MG63 (cell line): ENCODE measurements around the gene TTR. TPM values are rescaled to one million over a fixed set of nuclear protein-coding genes. Genes with fewer than 3 reads are reported as not detected.
A peak's percentile ranks its signal among the peaks of the same experiment; 100 is the strongest.

ENCODE experiments used
- DNase-seq: peaks from one replicate; pipeline ENCODE4 v3.0.0-alpha.2; 2020
- H3K27me3 ChIP-seq: fragments of 250-450 bp; sonication (Bioruptor Pico); 2 replicates; pipeline ENCODE4 v1.5.1; 2020; ENCODE audit warnings: mild to moderate bottlenecking, moderate library complexity
- H3K36me3 ChIP-seq: fragments of 250-450 bp; sonication (Bioruptor Pico); 2 replicates; pipeline ENCODE4 v1.5.1; 2020; ENCODE audit warnings: mild to moderate bottlenecking, moderate library complexity
- H3K4me3 ChIP-seq: fragments of 250-450 bp; sonication (Bioruptor Pico); 2 replicates; pipeline ENCODE4 v1.5.1; 2020; ENCODE audit warnings: mild to moderate bottlenecking, moderate library complexity
- H3K9me3 ChIP-seq: fragments of 250-450 bp; sonication (Bioruptor Pico); 2 replicates; pipeline ENCODE4 v1.5.1; 2020; ENCODE audit warnings: mild to moderate bottlenecking, moderate library complexity
- total RNA-seq: library from RNA; depleted of rRNA; stranded (reverse); fragments of >200 nt; shearing (Covaris generic); gene quantifications from 2 replicates; pipeline ENCODE4 v1.2.3, GENCODE V29; 2014; ENCODE audit warnings: low replicate concordance

Gene TTR
- total RNA-seq, 1 experiment from 2014 or later, result not detected

DNA sequence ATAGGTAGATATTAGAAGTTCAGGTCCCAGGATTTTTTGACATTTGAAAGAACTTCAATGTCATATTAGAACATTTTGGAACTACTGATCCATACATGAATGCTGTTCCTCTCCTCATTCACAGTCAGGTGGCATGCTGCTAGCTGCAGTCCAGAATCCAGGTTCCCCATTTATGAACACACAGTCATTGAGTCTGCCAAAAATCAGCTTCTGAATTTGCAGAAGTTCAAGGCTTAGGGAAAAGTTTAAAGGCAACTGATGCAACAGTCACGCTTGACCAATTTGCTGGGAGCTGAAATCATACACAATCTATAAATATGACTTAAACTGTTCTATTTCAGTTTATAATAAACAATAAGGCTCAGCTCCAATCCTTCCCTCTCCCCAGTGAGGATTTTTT, 17.3 kb upstream of the TTR start:
- no peaks in the 10 kb centered on the region for H3K9me3 ChIP-seq
- H3K36me3 ChIP-seq, result no peaks in the 10 kb centered on the region
- H3K4me3 ChIP-seq, result no peak overlapping the region
- H3K27me3 ChIP-seq, result no peaks in the 10 kb centered on the region
- no peak for DNase-seq

DNA sequence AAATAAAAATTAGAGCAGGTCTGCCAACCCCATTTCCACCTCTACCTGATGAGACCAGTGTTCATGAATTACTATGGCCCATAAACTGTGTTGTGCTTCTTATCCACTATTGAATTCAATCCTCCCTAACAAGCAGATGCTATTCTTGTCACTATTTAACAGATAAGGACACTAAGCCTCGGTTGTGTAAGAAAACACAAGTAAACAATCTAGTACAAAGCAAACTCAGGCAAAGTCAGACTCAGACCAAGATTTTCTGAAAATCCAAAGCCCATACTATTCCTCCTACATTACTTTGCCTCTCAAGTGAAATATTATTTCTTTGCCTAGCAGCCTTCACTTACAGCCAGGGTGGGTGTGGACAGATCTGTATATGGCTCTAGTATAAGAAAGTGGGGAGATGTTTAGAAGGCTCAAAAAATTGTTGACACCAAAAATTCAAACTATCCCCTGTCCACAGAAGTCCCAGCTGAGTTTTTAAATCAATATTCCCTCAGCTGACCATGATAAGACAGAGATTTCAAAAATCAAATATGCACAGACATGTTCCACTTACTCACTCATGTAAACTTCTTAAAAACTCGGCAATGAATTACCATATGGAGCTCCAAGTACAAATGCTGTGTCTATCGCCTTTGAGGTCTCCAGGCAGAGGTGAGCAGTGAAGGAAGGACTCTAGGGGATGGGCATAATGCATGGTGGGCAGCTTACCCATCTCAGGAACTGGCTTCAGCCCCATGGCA, 16.0 kb upstream of the TTR start:
- Histone ChIP-seq H3K36me3 (no peaks in the 10 kb centered on the region), H3K9me3 (no peaks in the 10 kb centered on the region), H3K27me3 (no peaks in the 10 kb centered on the region), H3K4me3 (no peak overlapping the region)
- no peak for DNase-seq

DNA sequence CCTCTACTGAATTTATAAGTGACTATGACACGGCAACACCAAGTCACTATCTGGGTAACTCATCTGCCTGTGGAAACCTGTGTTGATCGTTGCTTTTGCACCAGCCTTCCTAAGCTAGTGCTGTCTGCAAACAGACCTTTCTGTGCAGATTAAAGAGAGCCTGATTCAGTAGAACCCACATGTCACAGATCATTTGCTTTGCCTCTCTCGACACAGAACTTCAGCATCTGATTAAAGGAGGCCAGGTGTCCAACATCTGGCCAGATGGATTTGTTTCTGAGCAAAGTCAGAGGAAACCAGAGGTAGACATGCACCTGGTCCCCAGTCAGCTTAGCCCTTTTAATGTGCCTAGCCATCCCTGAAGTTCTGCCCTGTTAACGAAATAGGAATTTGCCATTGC, 15.0 kb upstream of the TTR start:
- no peak for DNase-seq
- H3K4me3 ChIP-seq, result no peak overlapping the region
- H3K27me3 ChIP-seq, result no peaks in the 10 kb centered on the region
- H3K36me3 ChIP-seq, result no peaks in the 10 kb centered on the region
- H3K9me3 ChIP-seq, result no peaks in the 10 kb centered on the region

DNA sequence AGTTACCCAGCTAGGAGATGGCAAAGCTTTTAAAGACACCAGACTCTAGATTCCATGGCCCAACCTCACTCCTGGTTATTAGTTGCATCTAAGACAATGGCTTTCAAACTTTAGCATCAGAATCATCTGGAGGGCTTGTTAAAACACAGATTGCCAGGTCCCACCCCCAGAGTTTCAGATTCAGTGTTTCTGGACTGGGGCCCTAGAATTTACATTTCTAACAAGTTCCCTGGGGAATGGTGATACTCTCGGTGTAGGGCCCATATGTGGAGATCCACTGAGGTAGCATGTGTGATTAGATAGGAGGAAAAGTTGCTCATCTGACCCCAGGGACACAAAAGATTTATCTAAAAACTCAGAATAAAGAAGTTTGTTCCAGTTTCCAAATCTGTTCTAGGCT, 14.5 kb upstream of the TTR start:
- Histone ChIP-seq H3K4me3 (no peak overlapping the region), H3K36me3 (no peaks in the 10 kb centered on the region), H3K9me3 (no peaks in the 10 kb centered on the region), H3K27me3 (no peaks in the 10 kb centered on the region)
- DNase-seq, result no peak

DNA sequence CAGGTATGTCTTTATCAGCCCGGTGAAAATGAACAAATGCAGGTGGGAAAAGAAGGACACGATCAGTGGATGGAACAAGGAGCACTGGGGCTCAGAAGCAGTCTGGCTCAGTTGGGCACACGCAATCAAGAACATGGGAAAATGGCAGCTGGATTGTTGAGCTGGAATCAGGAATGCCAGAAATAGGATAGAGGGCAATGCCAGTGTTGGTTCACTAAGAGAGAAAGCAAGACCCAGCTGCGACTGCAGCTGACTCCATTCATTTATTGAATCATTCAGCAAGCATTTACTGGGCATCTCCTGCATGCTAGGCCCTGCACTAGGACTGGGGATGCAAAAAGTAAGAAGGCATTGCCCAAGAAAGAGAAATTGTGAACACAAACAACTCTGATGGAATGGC, 13.6 kb upstream of the TTR start:
- no peak for DNase-seq
- Histone ChIP-seq H3K9me3 (no peaks in the 10 kb centered on the region), H3K4me3 (no peak overlapping the region), H3K36me3 (no peaks in the 10 kb centered on the region), H3K27me3 (no peaks in the 10 kb centered on the region)

DNA sequence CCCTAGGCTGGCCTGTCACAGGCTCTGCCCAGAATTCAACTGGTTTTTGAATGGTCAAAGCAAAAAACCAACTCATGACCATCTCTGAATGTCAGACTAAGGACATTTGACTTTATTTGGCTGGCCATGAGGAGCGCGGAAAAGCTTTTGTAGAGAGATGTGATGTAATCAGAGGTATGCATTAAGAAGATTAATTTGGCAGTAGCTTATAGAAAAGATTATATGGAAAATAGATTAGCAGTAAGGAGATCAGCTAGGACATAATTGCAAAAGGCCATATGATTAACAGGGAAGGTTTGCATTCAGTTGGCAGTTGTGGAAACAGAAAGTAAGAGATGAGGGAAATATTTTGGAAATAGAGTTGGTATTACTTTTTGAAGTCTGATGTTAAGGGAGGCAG, 12.3 kb upstream of the TTR start:
- H3K36me3 ChIP-seq, result no peaks in the 10 kb centered on the region
- no peaks in the 10 kb centered on the region for H3K9me3 ChIP-seq
- DNase-seq, result no peak
- H3K27me3 ChIP-seq, result no peaks in the 10 kb centered on the region
- no peak overlapping the region for H3K4me3 ChIP-seq

DNA sequence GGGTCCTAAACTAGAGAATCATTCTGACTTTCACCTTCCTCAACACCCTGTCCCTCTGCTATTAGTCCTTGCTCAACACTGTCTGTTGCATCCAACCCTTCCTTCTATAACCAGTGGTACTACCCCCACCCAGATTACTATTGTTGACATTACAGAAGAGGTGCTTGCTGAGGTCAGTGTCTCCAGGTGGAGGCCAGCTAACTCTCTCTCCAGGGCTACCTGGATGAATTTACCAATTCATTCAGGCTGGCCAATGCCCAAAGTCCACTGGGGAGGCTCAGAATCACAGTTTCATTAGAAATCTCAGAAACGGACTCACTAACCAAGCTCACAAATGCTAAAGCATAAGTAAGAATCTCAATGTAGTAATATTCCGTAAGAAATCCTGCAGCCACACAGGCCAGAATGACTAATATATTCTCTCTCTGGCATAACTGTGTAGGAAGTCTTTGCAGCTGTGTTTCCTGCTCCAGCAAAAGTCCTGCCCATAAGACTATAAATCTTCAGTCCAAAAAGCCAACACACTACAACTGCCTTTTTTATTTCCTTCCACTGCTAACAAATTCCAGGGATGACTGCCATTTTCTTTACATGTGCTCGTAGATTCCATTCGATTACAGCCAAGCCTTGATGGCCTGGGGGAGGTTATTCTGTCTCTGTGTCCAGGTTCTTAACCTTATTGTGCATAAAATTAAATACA, 10.0 kb upstream of the TTR start:
- peak; percentile 3 for DNase-seq
- no peaks in the 10 kb centered on the region for H3K36me3 ChIP-seq
- H3K9me3 ChIP-seq, result no peaks in the 10 kb centered on the region

DNA sequence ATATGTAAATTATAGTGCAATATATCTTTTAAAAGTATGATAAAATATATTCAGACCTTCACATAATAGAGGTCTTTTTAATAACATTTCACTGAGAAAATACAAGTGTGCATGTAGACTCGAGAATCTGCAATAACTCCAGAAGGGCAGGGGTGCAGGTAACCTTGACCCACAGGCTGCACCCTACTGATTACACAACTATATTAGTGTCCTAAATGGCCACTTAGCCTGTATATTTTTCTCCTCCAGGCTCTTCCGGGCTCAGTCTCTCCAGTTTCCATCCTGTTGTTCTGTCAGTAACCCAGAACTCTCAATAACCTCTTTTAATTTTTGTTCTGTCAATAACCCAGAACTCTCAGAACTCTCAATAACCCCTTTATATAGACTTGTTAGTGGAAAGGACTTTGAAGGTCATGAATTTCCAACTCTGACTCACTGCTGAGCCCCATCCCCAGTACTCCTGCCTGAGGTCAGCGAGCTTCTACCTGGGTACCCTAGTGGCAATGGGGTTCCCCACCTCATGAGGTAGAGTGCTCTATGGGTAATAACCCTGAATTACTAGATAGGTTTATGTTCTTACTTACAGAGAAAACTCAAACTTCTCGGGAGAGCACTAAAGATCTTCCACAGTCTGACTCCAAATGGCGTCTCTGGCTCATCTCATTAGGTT, 8.4 kb upstream of the TTR start:
- Histone ChIP-seq H3K27me3 (no peaks in the 10 kb centered on the region), H3K9me3 (no peaks in the 10 kb centered on the region), H3K36me3 (no peaks in the 10 kb centered on the region), H3K4me3 (no peak overlapping the region)
- no peak for DNase-seq

More for the DNA sequence above, 10.0 kb upstream of the TTR start:
- Histone ChIP-seq H3K4me3 (no peak overlapping the region), H3K27me3 (no peaks in the 10 kb centered on the region)

DNA sequence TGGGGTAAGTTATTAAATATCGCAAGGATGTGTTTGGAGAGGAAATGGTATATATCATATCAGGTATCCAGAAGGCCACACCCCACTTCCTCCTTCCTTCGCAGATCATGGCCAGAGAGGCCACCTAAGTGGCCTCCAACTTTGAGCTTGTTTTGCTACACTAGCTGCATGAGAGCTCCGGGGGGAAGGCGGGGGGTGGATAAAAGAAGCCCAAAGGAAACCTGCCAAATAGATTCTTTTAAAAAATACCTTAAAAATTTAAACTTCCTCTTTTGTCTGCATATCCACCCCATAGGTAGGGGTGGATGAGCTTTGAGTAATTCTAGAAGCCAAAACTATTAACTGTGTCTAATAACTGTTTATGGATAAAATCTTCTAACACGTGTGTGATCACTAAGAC, 5.7 kb upstream of the TTR start:
- no peak for DNase-seq
- Histone ChIP-seq H3K36me3 (no peaks in the 10 kb centered on the region), H3K9me3 (no peaks in the 10 kb centered on the region), H3K4me3 (no peak overlapping the region), H3K27me3 (no peaks in the 10 kb centered on the region)

DNA sequence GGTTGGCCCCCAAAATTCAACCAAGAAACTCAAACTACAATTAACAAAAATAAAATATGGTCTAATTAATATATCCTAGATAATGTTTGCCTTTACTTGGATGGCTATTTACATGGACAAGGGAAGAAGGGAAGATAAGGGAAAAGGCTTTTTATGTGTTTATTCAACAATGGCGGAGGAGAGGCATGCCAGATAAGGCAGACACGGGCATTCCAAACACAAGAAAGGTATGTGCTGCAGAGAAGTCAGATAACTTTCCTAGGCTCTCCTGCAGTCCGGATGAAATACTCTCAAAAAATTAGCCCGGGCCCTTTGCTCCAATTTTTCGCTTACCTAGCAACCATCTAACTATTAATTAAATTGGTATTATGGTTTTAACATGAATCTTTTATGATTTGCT, 5.1 kb upstream of the TTR start:
- no peaks in the 10 kb centered on the region for H3K27me3 ChIP-seq
- no peak for DNase-seq
- no peak overlapping the region for H3K4me3 ChIP-seq
- H3K36me3 ChIP-seq, result no peaks in the 10 kb centered on the region
- H3K9me3 ChIP-seq, result no peaks in the 10 kb centered on the region

DNA sequence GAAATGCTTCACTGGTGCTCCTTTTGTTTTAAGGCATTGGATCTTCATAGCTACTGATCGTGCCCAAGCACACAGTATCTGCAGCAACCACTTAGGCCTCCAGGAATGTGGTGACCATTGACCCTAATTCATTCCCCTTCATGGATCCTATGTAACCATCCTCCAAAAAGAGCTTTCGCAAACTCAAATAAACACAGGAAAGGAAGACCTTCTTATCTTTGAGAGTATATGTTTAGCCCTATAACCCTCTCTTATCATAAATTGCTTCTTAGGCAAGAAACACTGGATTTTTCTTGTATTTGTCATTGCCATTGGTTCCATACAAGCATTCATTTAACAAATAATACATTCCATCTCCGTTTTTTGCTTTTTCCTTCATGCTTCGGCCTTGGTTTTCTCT, 4.1 kb upstream of the TTR start:
- Histone ChIP-seq H3K36me3 (no peaks in the 10 kb centered on the region), H3K4me3 (no peak overlapping the region)
- DNase-seq, result no peak

DNA sequence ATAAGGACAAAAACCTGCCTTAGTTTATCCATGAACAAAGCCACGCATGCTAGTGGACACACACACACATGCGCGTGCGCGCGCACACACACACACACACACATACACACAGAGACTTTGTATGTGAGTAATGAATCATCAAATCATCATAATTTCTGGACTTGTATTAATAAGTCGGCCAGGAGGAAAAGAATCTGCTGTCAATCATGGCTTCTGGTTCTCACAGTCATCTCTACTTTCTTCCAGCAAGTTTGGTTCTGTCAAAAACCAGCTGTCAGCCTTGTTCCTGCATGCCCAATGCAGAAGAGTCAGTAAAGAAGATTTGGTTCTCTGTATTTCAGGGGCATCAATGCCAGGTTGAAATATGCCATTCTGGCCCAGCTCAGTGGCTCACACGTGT, 1.1 kb upstream of the TTR start:
- H3K9me3 ChIP-seq, result no peaks in the 10 kb centered on the region
- H3K36me3 ChIP-seq, result no peaks in the 10 kb centered on the region
- H3K4me3 ChIP-seq, result no peak overlapping the region
- DNase-seq, result no peak
- H3K27me3 ChIP-seq, result no peaks in the 10 kb centered on the region

More for the DNA sequence above, 4.1 kb upstream of the TTR start:
- Histone ChIP-seq H3K9me3 (no peaks in the 10 kb centered on the region), H3K27me3 (no peaks in the 10 kb centered on the region)

DNA sequence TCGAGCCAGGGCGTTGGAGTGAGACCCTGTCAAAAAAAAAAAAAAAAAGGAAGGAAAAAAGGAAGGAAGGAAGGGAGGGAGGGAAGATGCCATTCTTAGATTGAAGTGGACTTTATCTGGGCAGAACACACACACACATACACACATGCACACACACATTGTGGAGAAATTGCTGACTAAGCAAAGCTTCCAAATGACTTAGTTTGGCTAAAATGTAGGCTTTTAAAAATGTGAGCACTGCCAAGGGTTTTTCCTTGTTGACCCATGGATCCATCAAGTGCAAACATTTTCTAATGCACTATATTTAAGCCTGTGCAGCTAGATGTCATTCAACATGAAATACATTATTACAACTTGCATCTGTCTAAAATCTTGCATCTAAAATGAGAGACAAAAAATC, 564 bp upstream of the TTR start:
- no peaks in the 10 kb centered on the region for H3K27me3 ChIP-seq
- no peaks in the 10 kb centered on the region for H3K36me3 ChIP-seq
- no peak for DNase-seq
- no peak overlapping the region for H3K4me3 ChIP-seq
- H3K9me3 ChIP-seq, result no peaks in the 10 kb centered on the region

DNA sequence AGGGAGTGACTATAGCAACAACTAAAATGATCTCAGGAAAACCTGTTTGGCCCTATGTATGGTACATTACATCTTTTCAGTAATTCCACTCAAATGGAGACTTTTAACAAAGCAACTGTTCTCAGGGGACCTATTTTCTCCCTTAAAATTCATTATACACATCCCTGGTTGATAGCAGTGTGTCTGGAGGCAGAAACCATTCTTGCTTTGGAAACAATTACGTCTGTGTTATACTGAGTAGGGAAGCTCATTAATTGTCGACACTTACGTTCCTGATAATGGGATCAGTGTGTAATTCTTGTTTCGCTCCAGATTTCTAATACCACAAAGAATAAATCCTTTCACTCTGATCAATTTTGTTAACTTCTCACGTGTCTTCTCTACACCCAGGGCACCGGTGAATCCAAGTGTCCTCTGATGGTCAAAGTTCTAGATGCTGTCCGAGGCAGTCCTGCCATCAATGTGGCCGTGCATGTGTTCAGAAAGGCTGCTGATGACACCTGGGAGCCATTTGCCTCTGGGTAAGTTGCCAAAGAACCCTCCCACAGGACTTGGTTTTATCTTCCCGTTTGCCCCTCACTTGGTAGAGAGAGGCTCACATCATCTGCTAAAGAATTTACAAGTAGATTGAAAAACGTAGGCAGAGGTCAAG, 955 bp downstream of the TTR start:
- no peaks in the 10 kb centered on the region for H3K27me3 ChIP-seq
- no peaks in the 10 kb centered on the region for H3K36me3 ChIP-seq
- H3K4me3 ChIP-seq, result no peak overlapping the region
- DNase-seq, result no peak
- H3K9me3 ChIP-seq, result no peaks in the 10 kb centered on the region

DNA sequence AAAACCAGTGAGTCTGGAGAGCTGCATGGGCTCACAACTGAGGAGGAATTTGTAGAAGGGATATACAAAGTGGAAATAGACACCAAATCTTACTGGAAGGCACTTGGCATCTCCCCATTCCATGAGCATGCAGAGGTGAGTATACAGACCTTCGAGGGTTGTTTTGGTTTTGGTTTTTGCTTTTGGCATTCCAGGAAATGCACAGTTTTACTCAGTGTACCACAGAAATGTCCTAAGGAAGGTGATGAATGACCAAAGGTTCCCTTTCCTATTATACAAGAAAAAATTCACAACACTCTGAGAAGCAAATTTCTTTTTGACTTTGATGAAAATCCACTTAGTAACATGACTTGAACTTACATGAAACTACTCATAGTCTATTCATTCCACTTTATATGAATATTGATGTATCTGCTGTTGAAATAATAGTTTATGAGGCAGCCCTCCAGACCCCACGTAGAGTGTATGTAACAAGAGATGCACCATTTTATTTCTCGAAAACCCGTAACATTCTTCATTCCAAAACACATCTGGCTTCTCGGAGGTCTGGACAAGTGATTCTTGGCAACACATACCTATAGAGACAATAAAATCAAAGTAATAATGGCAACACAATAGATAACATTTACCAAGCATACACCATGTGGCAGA, 3.6 kb downstream of the TTR start:
- H3K4me3 ChIP-seq, result no peak overlapping the region
- no peaks in the 10 kb centered on the region for H3K36me3 ChIP-seq
- H3K9me3 ChIP-seq, result no peaks in the 10 kb centered on the region
- DNase-seq, result no peak
- no peaks in the 10 kb centered on the region for H3K27me3 ChIP-seq

DNA sequence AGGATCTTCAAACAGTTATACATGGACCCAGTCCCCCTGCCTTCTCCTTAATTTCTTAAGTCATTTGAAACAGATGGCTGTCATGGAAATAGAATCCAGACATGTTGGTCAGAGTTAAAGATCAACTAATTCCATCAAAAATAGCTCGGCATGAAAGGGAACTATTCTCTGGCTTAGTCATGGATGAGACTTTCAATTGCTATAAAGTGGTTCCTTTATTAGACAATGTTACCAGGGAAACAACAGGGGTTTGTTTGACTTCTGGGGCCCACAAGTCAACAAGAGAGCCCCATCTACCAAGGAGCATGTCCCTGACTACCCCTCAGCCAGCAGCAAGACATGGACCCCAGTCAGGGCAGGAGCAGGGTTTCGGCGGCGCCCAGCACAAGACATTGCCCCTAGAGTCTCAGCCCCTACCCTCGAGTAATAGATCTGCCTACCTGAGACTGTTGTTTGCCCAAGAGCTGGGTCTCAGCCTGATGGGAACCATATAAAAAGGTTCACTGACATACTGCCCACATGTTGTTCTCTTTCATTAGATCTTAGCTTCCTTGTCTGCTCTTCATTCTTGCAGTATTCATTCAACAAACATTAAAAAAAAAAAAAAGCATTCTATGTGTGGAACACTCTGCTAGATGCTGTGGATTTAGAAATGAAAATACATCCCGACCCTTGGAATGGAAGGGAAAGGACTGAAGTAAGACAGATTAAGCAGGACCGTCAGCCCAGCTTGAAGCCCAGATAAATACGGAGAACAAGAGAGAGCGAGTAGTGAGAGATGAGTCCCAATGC, 4.6 kb downstream of the TTR start:
- Histone ChIP-seq H3K36me3 (no peaks in the 10 kb centered on the region), H3K27me3 (no peaks in the 10 kb centered on the region), H3K9me3 (no peaks in the 10 kb centered on the region), H3K4me3 (no peak overlapping the region)
- DNase-seq, result no peak
